HepG2 (cell line): Measurements from ENCODE around the gene RNF125. TPM values are rescaled to one million over a fixed set of nuclear protein-coding genes. Genes with fewer than 3 reads are reported as not detected.

Source experiments
- ATAC-seq: fragments of 200-7000 bp; cut with Tn5 transposase; 3 replicates; pipeline ENCODE4 v1.9.1; 2020; ENCODE audit warnings: mild to moderate bottlenecking, moderate library complexity
- BruUV-seq: library from RNA; stranded (reverse); fragments of 400-500 nt; replicated peaks from 2 replicates; lab custom pipeline; 2021; lab: Mats Ljungman, UMichigan
- CTCF ChIA-PET: fragments of 300-600 bp; formaldehyde crosslinking; extraction: SDS; loops from one replicate; lab custom pipeline; 2021; ENCODE audit warnings: low total read pairs, inconsistent platforms, low intra/inter-chr PET ratio; lab: Yijun Ruan, JAX
- POLR2A ChIA-PET: fragments of 350-600 bp; sonication (Branson Sonifier 250); formaldehyde crosslinking; loops from one replicate; lab custom pipeline; 2020; ENCODE audit warnings: antibody characterized with exemption, inconsistent platforms; lab: Yijun Ruan, JAX
- DNase-seq: peaks from one replicate; pipeline ENCODE4 v3.0.0-alpha.2; 2015; ENCODE audit warnings: low spot score
- FAIRE-seq: peaks from 3 replicates; lab custom pipeline; 2011; peaks lifted over from hg19 to GRCh38; lab: Jason Lieb, UNC
- H2AFZ ChIP-seq: one replicate; pipeline ENCODE4 v1.6.1; 2011; ENCODE audit warnings: low read length, inconsistent platforms
- H3K27ac ChIP-seq: fragments of 300-600 bp; 3 replicates; pipeline ENCODE4 v1.8.0; 2011; ENCODE audit warnings: mixed run types, mild to moderate bottlenecking, mixed read lengths, low read length, inconsistent platforms; ENCODE audit not compliant: insufficient read depth; ENCODE audit errors: extremely low read length
- H3K27me3 ChIP-seq, 2 experiments: fragments of 200-600 bp in 1 of 2; 2 replicates in 1 of 2; 3 replicates in 1 of 2; pipeline versions ENCODE4 v1.6.0 to v1.8.0; 2011; ENCODE audit warnings: low read length in 2 of 2, mild to moderate bottlenecking in 2 of 2, moderate library complexity in 2 of 2, inconsistent platforms in 1 of 2; ENCODE audit not compliant: insufficient read depth in 2 of 2, control insufficient read depth in 1 of 2
- H3K36me3 ChIP-seq, 2 experiments: fragments of 200-600 bp in 1 of 2; replicated peaks in 1 of 2; 2 replicates in 1 of 2; 3 replicates in 1 of 2; pipeline versions ENCODE4 v1.5.1 to v1.8.0; 2011; ENCODE audit warnings: low read length in 2 of 2, inconsistent platforms in 1 of 2; ENCODE audit not compliant: insufficient read depth in 2 of 2, control insufficient read depth in 1 of 2
- H3K4me1 ChIP-seq: 2 replicates; pipeline ENCODE4 v1.5.1; 2012; ENCODE audit warnings: low read length, inconsistent platforms; ENCODE audit not compliant: insufficient read depth
- H3K4me2 ChIP-seq: 2 replicates; pipeline ENCODE4 v1.6.0; 2011; ENCODE audit warnings: low read depth, low read length, inconsistent platforms
- H3K4me3 ChIP-seq, 3 experiments: fragments of 200-600 bp in 1 of 3; sonication (generic), shearing (Covaris generic) in 1 of 3; replicated peaks in 1 of 3; 2 replicates each; pipeline ENCODE4 v1.5.1; 2011 to 2016; ENCODE audit warnings: low read length in 3 of 3, inconsistent platforms in 2 of 3, low read depth in 2 of 3, mild to moderate bottlenecking in 2 of 3, control low read depth in 1 of 3, mixed read lengths in 1 of 3; ENCODE audit not compliant: insufficient read depth in 1 of 3
- H3K79me2 ChIP-seq: one replicate; pipeline ENCODE4 v1.6.1; 2011; ENCODE audit warnings: low read length, inconsistent platforms; ENCODE audit not compliant: insufficient read depth
- H3K9ac ChIP-seq: 2 replicates; pipeline ENCODE4 v1.6.0; 2011; ENCODE audit warnings: mild to moderate bottlenecking, low read depth, low read length, inconsistent platforms; ENCODE audit not compliant: insufficient read depth
- H3K9me3 ChIP-seq: 2 replicates; pipeline ENCODE4 v1.5.1; 2012; ENCODE audit warnings: mild to moderate bottlenecking, low read length
- H4K20me1 ChIP-seq: 2 replicates; pipeline ENCODE4 v1.6.0; 2011; ENCODE audit warnings: inconsistent platforms, mild to moderate bottlenecking, low read length, moderate library complexity; ENCODE audit not compliant: insufficient read depth
- ATF6 ChIP-seq: sonication (generic); formaldehyde crosslinking; conservative IDR thresholded peaks from 2 replicates; pipeline ENCODE4 v1.4.0; 2020; ENCODE audit warnings: missing genetic modification reagents
- CEBPB ChIP-seq: IDR thresholded peaks from 2 replicates; pipeline ENCODE4 v1.6.1; 2011; ENCODE audit warnings: low read depth, low read length, improper control_type of control experiment, borderline replicate concordance
- E2F1 ChIP-seq: sonication (generic); formaldehyde crosslinking; IDR thresholded peaks from 2 replicates; pipeline ENCODE4 v1.5.0; 2020; ENCODE audit warnings: missing genetic modification reagents
- IRF1 ChIP-seq: sonication (generic); formaldehyde crosslinking; IDR thresholded peaks from 2 replicates; pipeline ENCODE4 v1.4.0; 2020; ENCODE audit warnings: low read depth, mild to moderate bottlenecking, missing genetic modification reagents
- JARID2 ChIP-seq: sonication (generic); formaldehyde crosslinking; IDR thresholded peaks from 2 replicates; pipeline ENCODE4 v1.8.1; 2023; ENCODE audit warnings: missing genetic modification reagents, inconsistent platforms; ENCODE audit not compliant: insufficient replicate concordance
- KAT7 ChIP-seq: IDR thresholded peaks from 2 replicates; pipeline ENCODE4 v1.6.1; 2018; ENCODE audit warnings: borderline replicate concordance, missing compliant biosample characterization
- NAIF1 ChIP-seq: sonication (generic); formaldehyde crosslinking; IDR thresholded peaks from 2 replicates; pipeline ENCODE4 v1.5.0; 2020; ENCODE audit warnings: mild to moderate bottlenecking, missing genetic modification reagents, borderline replicate concordance
- REXO4 ChIP-seq: sonication (generic); formaldehyde crosslinking; IDR thresholded peaks from 2 replicates; pipeline ENCODE4 v1.8.0; 2022; ENCODE audit warnings: missing genetic modification reagents, mild to moderate bottlenecking, borderline replicate concordance
- RFX1 ChIP-seq: fragments of 450-650 bp; IDR thresholded peaks from 2 replicates; pipeline ENCODE4 v1.6.1; 2017
- SALL1 ChIP-seq: sonication (generic); formaldehyde crosslinking; IDR thresholded peaks from 2 replicates; pipeline ENCODE4 v1.8.0; 2022; ENCODE audit warnings: mild to moderate bottlenecking, missing genetic modification reagents
- SETDB1 ChIP-seq: sonication (generic); formaldehyde crosslinking; IDR thresholded peaks from 2 replicates; pipeline ENCODE4 v1.5.1; 2020; ENCODE audit warnings: missing genetic modification reagents, mild to moderate bottlenecking, borderline replicate concordance
- ZFYVE20 ChIP-seq: sonication (generic); formaldehyde crosslinking; IDR thresholded peaks from 2 replicates; pipeline ENCODE4 v1.8.0; 2023; ENCODE audit warnings: low read depth, mild to moderate bottlenecking, moderate library complexity, missing genetic modification reagents, borderline replicate concordance
- ZIK1 ChIP-seq: sonication (generic); formaldehyde crosslinking; IDR thresholded peaks from 2 replicates; pipeline ENCODE4 v1.5.0; 2020; ENCODE audit warnings: mild to moderate bottlenecking, low read depth, missing genetic modification reagents, borderline replicate concordance
- ZNF121 ChIP-seq: sonication (generic); formaldehyde crosslinking; IDR thresholded peaks from 2 replicates; pipeline ENCODE4 v1.5.0; 2020; ENCODE audit warnings: mild to moderate bottlenecking, missing genetic modification reagents
- ZNF205 ChIP-seq: IDR thresholded peaks from 2 replicates; pipeline ENCODE4 v1.6.1; 2018; ENCODE audit warnings: missing biosample characterization, missing genetic modification reagents
- ZNF558 ChIP-seq: sonication (generic); formaldehyde crosslinking; IDR thresholded peaks from 2 replicates; pipeline ENCODE4 v1.9.0; 2022; ENCODE audit warnings: mild to moderate bottlenecking, missing genetic modification reagents, borderline replicate concordance
- ZNF576 ChIP-seq: sonication (generic); formaldehyde crosslinking; IDR thresholded peaks from 2 replicates; pipeline ENCODE4 v1.4.0; 2020; ENCODE audit warnings: mild to moderate bottlenecking, missing genetic modification reagents
- ZNF614 ChIP-seq: IDR thresholded peaks from 2 replicates; pipeline ENCODE4 v1.6.1; 2018; ENCODE audit warnings: missing biosample characterization, missing genetic modification reagents, inconsistent platforms, borderline replicate concordance
- ZSCAN21 ChIP-seq: sonication (generic); formaldehyde crosslinking; IDR thresholded peaks from 2 replicates; pipeline ENCODE4 v1.8.0; 2022; ENCODE audit warnings: mild to moderate bottlenecking, missing genetic modification reagents, moderate library complexity, borderline replicate concordance
- WGBS: methylation state at CpG from one replicate; pipeline ENCODE4 v1.1.6; 2017; ENCODE audit warnings: low lambda C conversion rate; 5-methylcytosine and 5-hydroxymethylcytosine counted together
- in situ Hi-C: cut with HindIII; loops from 2 replicates; pipeline ENCODE4 v1.10.0; 2017; ENCODE audit warnings: low pct_unique_long_range_greater_than_20kb; ENCODE audit not compliant: extremely low pct_ligation_motif_present
- intact Hi-C: fragments of 100-400 bp; cut with micrococcal nuclease; formaldehyde crosslinking; loops from one replicate; pipeline ENCODE4 v1.10.0; 2022; ENCODE audit not compliant: unreplicated experiment
- polyA plus RNA-seq, 8 experiments: library from polyadenylated mRNA; depleted of rRNA in 3 of 8; stranded (reverse) in 7 of 8; unstranded in 1 of 8; fragments of >200 nt; fragmentation: Illumina TruSeq in 4 of 8; extraction: Trizol in 4 of 8; gene quantifications; 2 replicates each; pipeline versions ENCODE4 v1.2.1 to v1.2.3, GENCODE V29; 2011 to 2016; ENCODE audit warnings: low read depth in 4 of 8, missing spikeins in 1 of 8, mixed read lengths in 1 of 8; ENCODE audit not compliant: insufficient read depth in 1 of 8
- total RNA-seq, 5 experiments: library from RNA; depleted of rRNA; stranded (reverse); fragments of >200 nt; fragmentation: Illumina TruSeq; extraction: Trizol; gene quantifications; 2 replicates each; pipeline ENCODE4 v1.2.3, GENCODE V29; 2016; ENCODE audit warnings: low read depth in 1 of 5

Gene RNF125
- total and polyA plus RNA-seq, 2 of the 13 experiments (the other 11 are each of a cell fraction or from before 2014, with no cell fraction given) = 0.58 to 1.8 TPM

GRCh38 chr18:32048507-32049091, 30.0 kb downstream of the RNF125 start (continued):
- peak; percentile 55; the same call in 1 of the 2 replicates for TF ChIP-seq ZSCAN21 (CRISPR knock-in tag)
- TF ChIP-seq ZNF614 = no peak
- TF ChIP-seq SALL1 (CRISPR knock-in tag) = peak; percentile 34; the same call in 1 of the 2 replicates
- no peak for TF ChIP-seq ZNF205 (CRISPR knock-in tag)
- TF ChIP-seq ZNF558 = no peak
- TF ChIP-seq CEBPB = peak; percentile 72
- TF ChIP-seq RFX1 = peak; percentile 79; the same call in 1 of the 2 replicates
- no peak for TF ChIP-seq REXO4
- no peak for TF ChIP-seq SETDB1 (CRISPR knock-in tag)

- ATAC-seq = no peak
- TF ChIP-seq ZFYVE20 (CRISPR knock-in tag) = no peak
- no peak for TF ChIP-seq E2F1 (CRISPR knock-in tag)
- TF ChIP-seq KAT7 = no peak
- TF ChIP-seq JARID2 (CRISPR knock-in tag) = no peak
- TF ChIP-seq ZNF121 = no peak
- TF ChIP-seq ZNF576 (CRISPR knock-in tag) = no peak
- no peak for TF ChIP-seq ZIK1 (CRISPR knock-in tag)
- no peak for TF ChIP-seq IRF1 (CRISPR knock-in tag)
- TF ChIP-seq ATF6 = no peak
- TF ChIP-seq NAIF1 (CRISPR knock-in tag) = no peak
Measured at GRCh38 chr18:32049393-32050171, 31.0 kb downstream of the RNF125 start.

More at GRCh38 chr18:32049393-32050171, 31.0 kb downstream of the RNF125 start:
- WGBS = 93% methylated on average over 3 of the region's 3 CpGs
- H2AFZ ChIP-seq = no peak overlapping the region
- H3K4me2 ChIP-seq = no peak overlapping the region
- no peak overlapping the region for H3K27ac ChIP-seq
- ChIA-PET CTCF (no interaction called here), POLR2A (interaction anchor here (1.0 kb wide), 1 partner anchor 42 kb away, joined by 3 read pairs; the partner anchor contains the start of gene RNF138)
- no peak overlapping the region for H3K4me3 ChIP-seq
- H3K4me1 ChIP-seq = peaks cover 20% of the 10 kb centered on the region
- FAIRE-seq (no peak), DNase-seq (no peak)
- no peaks in the 10 kb centered on the region for H3K36me3 ChIP-seq
- intact Hi-C loops = no loop called here
- in situ Hi-C loops = no loop called here
- no peak overlapping the region for H3K9ac ChIP-seq
- no peaks in the 10 kb centered on the region for H3K9me3 ChIP-seq
- H4K20me1 ChIP-seq = no peaks in the 10 kb centered on the region
- BruUV-seq = no TSS peak
- no peaks in the 10 kb centered on the region for H3K79me2 ChIP-seq
- no peaks in the 10 kb centered on the region for H3K27me3 ChIP-seq
